IPS-18a (cell line): ENCODE results near the gene NFATC1.

Source experiments
- H3K27ac ChIP-seq: one replicate; pipeline ENCODE4 v1.5.1; 2013; ENCODE audit warnings: low read length
- H3K27me3 ChIP-seq: one replicate; pipeline ENCODE4 v1.6.1; 2013; ENCODE audit warnings: mild to moderate bottlenecking, low read length; ENCODE audit not compliant: control insufficient read depth, insufficient read depth
- H3K36me3 ChIP-seq: one replicate; pipeline ENCODE4 v1.6.1; 2013; ENCODE audit warnings: low read depth, low read length; ENCODE audit not compliant: control insufficient read depth
- H3K4me1 ChIP-seq: one replicate; pipeline ENCODE4 v1.6.1; 2013; ENCODE audit warnings: low read depth, low read length; ENCODE audit not compliant: control insufficient read depth
- H3K4me3 ChIP-seq: one replicate; pipeline ENCODE4 v1.5.1; 2013; ENCODE audit warnings: low read length
- H3K9ac ChIP-seq: one replicate; pipeline ENCODE4 v1.6.1; 2013; ENCODE audit warnings: mild to moderate bottlenecking, low read length, moderate library complexity
- H3K9me3 ChIP-seq: one replicate; pipeline ENCODE4 v1.6.1; 2013; ENCODE audit warnings: low read depth, low read length; ENCODE audit not compliant: control insufficient read depth

The NFATC1 gene

DNA sequence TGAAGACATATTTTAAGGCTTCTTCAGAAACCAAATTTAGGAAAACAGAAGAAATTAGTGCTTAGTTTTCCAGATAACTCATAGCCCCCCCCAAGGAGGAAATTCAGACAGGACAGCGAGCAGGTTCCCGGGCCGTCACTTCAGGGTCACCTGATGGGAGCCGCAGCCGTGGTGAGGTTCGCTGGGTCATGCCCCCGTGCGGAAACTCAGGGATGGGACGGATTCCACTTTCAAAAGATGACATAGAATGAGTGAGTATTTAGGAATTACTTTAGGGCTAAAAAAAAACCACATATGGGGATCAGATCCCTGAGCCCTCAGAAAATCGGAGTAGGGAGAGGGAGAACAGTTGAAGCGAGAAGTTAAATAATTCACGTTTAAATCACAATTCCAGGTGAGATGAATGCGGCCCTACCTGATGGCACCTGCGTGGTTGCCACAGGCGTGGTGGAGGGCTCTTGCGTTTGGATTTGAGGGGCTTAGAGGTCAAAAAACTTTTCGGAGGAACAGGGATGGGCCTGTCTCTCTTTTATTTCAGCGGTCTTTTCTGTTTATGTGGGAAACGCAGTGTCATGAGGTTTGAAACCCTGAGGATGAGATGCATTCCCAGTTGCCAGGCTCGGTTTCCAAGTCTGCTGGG lies 114.4 kb downstream of the NFATC1 start:
- Histone ChIP-seq H3K9me3 (no peaks in the 10 kb centered on the region), H3K36me3 (no peaks in the 10 kb centered on the region), H3K4me3 (no peak overlapping the region), H3K9ac (no peak overlapping the region), H3K27ac (no peak overlapping the region), H3K27me3 (peaks cover 29% of the 10 kb centered on the region), H3K4me1 (peaks cover 13% of the 10 kb centered on the region)

DNA sequence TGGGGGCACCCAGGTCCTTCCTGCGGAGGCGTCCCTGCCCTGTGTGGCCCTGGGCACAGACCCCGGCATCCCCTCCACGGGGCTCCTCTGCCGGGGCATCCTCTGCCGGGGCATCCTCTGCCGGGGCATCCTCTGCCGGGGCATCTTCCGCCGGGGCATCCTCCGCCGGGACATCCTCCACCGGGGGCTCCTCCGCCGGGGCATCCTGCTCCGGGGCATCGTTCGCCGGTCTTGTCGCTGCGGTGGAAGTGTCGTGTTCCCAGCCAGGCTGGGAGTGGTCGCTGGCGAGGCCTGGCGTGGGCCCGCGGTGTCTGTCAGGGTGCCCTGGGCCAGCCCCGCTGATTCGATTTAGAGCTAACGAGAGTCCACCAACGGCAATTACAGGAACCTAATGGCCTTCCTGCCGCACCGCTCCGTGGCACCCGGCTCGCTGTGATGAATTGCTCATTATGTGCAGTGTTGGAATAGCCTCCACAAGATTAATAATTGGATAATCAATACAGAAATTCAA lies 115.1 kb downstream of the NFATC1 start:
- H3K4me3 ChIP-seq = no peak overlapping the region
- H3K4me1 ChIP-seq = peaks cover 13% of the 10 kb centered on the region
- H3K36me3 ChIP-seq = no peaks in the 10 kb centered on the region
- H3K27ac ChIP-seq = no peak overlapping the region
- H3K9ac ChIP-seq = no peak overlapping the region
- H3K27me3 ChIP-seq = peaks cover 29% of the 10 kb centered on the region
- H3K9me3 ChIP-seq = no peaks in the 10 kb centered on the region

DNA sequence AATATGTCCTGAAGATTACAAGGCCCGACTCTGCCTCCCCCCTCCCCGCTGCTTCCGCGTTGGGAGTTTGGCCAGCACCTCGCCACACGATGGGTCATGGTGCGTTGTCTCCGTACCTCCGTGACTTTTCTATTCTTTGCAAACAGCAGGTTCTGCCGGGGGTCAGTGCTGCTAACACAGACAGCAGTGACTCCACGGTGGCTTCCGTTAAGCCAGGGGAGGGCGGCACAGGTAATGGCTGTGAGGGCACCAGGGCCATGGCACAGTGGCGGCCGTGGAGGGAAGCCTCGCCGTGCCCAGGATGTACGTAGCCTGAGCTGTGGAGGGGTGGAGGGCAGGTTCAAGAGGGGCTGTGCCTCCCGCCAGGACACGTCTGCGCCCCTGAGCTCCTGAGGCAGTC lies 115.5 kb downstream of the NFATC1 start:
- Histone ChIP-seq H3K9me3 (no peaks in the 10 kb centered on the region), H3K36me3 (no peaks in the 10 kb centered on the region), H3K9ac (no peak overlapping the region), H3K4me3 (no peak overlapping the region), H3K27me3 (peaks cover 28% of the 10 kb centered on the region), H3K27ac (no peak overlapping the region), H3K4me1 (peaks cover 13% of the 10 kb centered on the region)

DNA sequence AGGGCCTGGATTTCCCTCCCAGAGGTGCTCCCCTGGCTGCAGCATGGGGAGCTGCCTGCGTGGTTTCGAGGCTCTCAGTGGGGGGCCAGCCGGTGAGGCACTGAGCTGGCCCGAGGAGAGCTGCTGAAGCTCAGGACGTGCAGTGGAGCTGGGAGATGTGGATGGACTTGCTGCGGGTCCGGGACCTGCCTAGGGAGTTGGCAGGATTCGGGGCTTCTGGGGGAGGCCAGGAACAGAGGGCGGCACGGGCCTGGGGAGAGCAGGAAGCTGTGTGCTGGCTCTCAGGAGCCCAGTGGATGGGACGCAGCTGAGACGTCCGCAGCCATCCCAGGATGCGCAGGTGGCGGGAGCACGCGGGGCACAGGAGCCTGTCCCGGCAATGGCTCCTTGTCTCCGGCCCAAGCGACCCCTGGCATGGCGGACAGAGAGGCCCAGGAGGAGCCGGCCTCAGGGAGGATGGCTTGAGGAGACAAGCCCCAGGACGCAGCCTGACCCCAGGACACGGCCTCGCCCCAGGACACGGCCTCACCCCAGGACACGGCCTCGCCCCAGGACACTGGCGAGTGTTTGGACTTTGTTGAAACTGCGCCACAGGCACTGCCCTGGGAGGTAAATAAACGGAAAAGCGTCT lies 116.1 kb downstream of the NFATC1 start:
- Histone ChIP-seq H3K27ac (no peak overlapping the region), H3K4me1 (peaks cover 11% of the 10 kb centered on the region), H3K27me3 (peaks cover 23% of the 10 kb centered on the region), H3K4me3 (no peak overlapping the region), H3K9ac (no peak overlapping the region), H3K36me3 (no peaks in the 10 kb centered on the region), H3K9me3 (no peaks in the 10 kb centered on the region)

DNA sequence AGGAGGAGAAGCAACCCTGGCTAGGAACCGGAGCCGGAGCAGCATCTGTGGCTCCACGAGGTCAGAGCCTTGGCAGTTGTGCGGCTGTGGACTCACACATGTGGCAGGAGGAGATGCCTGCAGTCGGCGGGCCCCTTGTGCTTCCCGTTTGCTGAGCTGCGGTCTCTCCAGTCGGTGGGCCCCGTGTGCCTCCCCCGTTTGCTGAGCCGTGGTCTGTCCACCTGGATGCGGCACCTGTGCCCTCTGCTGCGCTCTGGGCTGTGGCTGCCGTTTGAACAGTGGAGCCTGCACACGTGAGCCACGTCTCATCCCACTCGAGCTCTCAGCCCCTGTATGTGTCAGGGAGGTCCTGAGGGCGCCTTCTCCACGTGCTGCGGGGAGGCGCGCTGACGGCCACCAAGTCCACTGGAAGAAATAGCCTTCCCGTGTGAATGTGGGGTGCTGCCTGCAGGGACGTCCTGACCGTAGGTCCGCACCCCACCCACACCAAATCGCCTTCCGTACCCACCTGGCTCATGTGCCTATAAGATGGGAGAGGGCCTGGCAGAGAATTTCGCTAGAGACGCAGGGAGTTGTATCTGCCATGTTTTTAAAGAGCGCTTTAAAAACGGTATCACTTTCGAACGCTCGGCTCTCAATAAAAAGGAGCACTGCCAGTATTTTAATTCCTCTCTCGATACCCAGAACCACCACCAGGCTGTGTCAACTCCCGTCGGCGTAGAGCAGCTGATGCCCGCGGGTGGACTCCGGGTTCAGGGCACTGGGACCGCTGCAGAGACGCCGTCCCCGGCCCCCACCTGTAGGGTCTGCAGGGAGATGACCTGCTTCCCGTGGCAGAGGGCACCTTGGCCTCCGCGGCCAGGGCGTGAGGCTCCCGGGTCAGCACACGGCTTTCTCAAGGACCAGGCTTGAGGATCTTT lies 117.0 kb downstream of the NFATC1 start:
- H3K27ac ChIP-seq = no peak overlapping the region
- H3K36me3 ChIP-seq = no peaks in the 10 kb centered on the region
- no peak overlapping the region for H3K4me3 ChIP-seq
- H3K9me3 ChIP-seq = no peaks in the 10 kb centered on the region
- peaks cover 14% of the 10 kb centered on the region for H3K27me3 ChIP-seq
- H3K9ac ChIP-seq = no peak overlapping the region
- peaks cover 3% of the 10 kb centered on the region for H3K4me1 ChIP-seq

DNA sequence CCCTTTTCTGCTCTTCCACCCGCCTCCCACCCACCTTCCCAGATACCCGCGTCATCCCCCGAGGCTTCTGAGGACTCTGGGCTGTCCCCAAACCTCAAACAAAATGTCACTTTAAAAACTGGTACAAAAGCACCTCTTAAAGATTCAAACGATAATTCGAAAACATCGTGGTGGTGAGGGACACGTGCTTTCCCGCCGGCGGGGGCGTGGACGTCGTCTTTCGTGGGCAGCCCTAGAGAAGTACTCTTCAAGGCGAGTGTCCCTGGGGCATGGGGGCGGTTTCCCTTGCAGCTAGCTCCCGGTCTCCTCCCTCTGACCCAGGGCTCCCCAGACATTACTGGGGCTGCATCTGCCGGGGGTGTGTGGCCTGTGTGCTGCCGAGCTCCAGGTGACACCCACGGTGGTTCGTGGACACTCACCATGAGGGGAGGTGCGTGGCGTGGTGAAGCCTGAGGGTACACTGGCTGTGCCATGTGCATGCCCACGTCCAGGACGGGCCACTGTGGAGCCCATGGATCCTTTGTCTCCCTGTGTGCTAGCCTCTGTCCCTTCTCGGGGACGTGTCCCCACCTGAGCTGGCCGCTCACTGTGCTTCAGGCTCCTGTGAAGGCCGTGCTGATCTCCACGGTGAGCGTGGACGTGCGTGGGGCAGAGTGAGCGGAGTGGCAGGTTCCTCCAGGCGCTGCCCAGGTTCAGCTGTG lies 117.8 kb downstream of the NFATC1 start:
- Histone ChIP-seq H3K27ac (no peak overlapping the region), H3K36me3 (no peaks in the 10 kb centered on the region), H3K9ac (no peak overlapping the region), H3K9me3 (no peaks in the 10 kb centered on the region), H3K27me3 (peaks cover 6% of the 10 kb centered on the region), H3K4me1 (no peaks in the 10 kb centered on the region), H3K4me3 (no peak overlapping the region)

DNA sequence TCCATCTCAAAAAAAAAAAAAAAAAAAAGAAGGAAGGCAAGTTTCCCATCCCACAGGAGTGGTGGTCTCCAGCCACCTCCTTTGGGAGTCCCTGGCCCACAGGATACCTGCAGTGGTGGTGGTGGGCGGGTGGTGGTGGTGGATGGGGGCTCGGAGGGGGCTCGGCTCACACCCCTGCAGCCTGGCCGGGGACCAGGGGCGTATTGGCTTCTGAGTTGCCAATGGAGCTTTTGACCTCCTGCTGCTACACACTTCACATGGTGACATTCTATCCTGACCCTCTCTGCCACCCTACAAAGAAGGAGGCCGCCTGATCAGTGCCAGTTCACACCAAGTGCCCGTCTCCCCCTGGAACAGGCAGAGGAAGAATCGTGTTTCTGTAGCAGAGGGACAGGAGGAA lies 119.6 kb downstream of the NFATC1 start:
- no peak overlapping the region for H3K9ac ChIP-seq
- no peak overlapping the region for H3K4me3 ChIP-seq
- H3K27ac ChIP-seq = no peak overlapping the region
- no peaks in the 10 kb centered on the region for H3K4me1 ChIP-seq
- H3K36me3 ChIP-seq = no peaks in the 10 kb centered on the region
- H3K9me3 ChIP-seq = no peaks in the 10 kb centered on the region
- no peaks in the 10 kb centered on the region for H3K27me3 ChIP-seq

DNA sequence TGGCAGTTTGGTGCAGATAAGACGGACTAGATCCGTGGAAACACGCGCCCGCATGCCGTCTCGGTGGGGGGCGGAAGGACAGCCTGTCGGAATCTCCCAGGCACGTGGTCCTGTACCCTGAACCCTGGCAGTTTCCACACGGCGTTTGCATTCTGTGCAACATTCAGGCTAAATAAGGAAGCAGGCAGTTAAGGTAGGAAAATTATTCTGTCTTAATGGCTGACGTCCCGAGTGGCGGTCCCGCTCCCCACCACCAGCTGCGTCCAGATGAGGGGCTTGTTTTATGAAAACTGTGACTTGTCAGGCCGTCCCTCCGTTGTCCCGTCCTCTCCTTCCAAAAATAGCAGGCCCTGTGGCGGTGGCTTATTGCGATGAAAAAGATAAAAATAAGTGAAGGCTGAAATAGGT lies 120.2 kb downstream of the NFATC1 start:
- H3K9me3 ChIP-seq = no peaks in the 10 kb centered on the region
- H3K27me3 ChIP-seq = no peaks in the 10 kb centered on the region
- no peak overlapping the region for H3K9ac ChIP-seq
- H3K4me3 ChIP-seq = no peak overlapping the region
- no peaks in the 10 kb centered on the region for H3K4me1 ChIP-seq
- no peak overlapping the region for H3K27ac ChIP-seq
- H3K36me3 ChIP-seq = no peaks in the 10 kb centered on the region

DNA sequence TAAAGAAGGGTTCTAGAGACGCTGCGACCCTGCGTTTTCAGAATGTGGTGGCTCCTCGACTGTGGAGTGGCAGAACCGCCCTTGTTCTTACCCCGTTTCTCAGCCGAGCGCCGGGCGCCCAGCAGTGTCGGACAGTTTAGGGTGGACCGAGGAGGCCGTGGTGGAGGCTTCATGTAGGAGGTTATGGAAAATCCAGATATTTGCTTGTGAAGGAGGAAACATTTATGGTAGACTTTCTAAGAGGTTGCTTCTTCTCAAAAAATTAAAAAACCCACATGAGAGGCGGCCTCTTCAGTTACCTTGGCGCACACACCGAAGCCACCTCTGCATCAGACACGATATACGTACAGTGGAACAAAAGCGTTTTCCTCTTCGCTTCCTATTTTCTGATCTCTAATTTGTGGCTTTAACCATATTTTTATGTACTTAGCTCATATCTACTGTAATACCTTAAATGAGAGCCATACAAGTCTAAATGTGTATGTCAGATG lies 120.8 kb downstream of the NFATC1 start:
- Histone ChIP-seq H3K9me3 (no peaks in the 10 kb centered on the region), H3K4me1 (no peaks in the 10 kb centered on the region), H3K27me3 (no peaks in the 10 kb centered on the region), H3K9ac (no peak overlapping the region), H3K4me3 (no peak overlapping the region), H3K36me3 (no peaks in the 10 kb centered on the region), H3K27ac (no peak overlapping the region)

DNA sequence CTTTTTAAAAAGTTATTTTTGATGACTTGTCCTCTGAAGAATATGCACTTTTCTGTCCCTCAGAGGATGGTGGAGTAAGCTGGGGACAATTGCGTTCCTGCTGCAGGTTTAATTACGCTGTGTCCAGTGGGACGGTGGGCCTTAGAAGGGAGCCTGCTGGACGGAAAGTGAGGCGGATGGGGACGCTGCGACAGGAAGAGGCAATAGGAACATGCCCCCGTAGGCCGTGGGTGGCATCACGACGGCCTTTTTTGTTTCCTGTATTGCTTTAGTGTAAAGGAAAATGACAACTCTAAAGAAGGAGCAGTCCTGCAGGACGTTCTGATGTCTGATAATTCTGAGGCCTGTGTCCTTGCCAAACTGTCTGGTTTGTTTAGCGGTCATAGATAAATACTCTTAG lies 121.6 kb downstream of the NFATC1 start:
- Histone ChIP-seq H3K9me3 (no peaks in the 10 kb centered on the region), H3K27ac (no peak overlapping the region), H3K4me1 (no peaks in the 10 kb centered on the region), H3K27me3 (no peaks in the 10 kb centered on the region), H3K9ac (no peak overlapping the region), H3K4me3 (no peak overlapping the region), H3K36me3 (no peaks in the 10 kb centered on the region)
